GM23248 (cell line): ENCODE results near the gene SCIMP. TPM values are rescaled to one million over a fixed set of nuclear protein-coding genes. Genes with fewer than 3 reads are reported as not detected.

ENCODE experiments used
- DNase-seq: peaks from one replicate; pipeline ENCODE4 v3.0.0-alpha.2; 2015
- H2AFZ ChIP-seq: fragments of 200-600 bp; sonication (generic); 2 replicates; pipeline ENCODE4 v1.6.1; 2016; ENCODE audit warnings: antibody characterized with exemption
- H3F3A ChIP-seq: fragments of 200-600 bp; sonication (generic); 2 replicates; pipeline ENCODE4 v1.6.1; 2016; ENCODE audit warnings: mild to moderate bottlenecking, antibody characterized with exemption, mixed run types; ENCODE audit not compliant: insufficient read depth
- H3K27ac ChIP-seq: fragments of 200-600 bp; sonication (generic); 2 replicates; pipeline ENCODE4 v1.5.1; 2016; ENCODE audit warnings: mild to moderate bottlenecking
- H3K27me3 ChIP-seq: fragments of 200-600 bp; sonication (generic); replicated peaks from 2 replicates; pipeline ENCODE4 v1.6.1; 2016; ENCODE audit warnings: mild to moderate bottlenecking; ENCODE audit not compliant: insufficient read depth
- H3K36me3 ChIP-seq: fragments of 200-600 bp; sonication (generic); 2 replicates; pipeline ENCODE4 v1.6.1; 2016; ENCODE audit warnings: low read depth, mild to moderate bottlenecking
- H3K4me1 ChIP-seq: fragments of 200-600 bp; sonication (generic); 2 replicates; pipeline ENCODE4 v1.6.1; 2016; ENCODE audit warnings: mild to moderate bottlenecking; ENCODE audit not compliant: insufficient read depth
- H3K4me2 ChIP-seq: fragments of 200-600 bp; sonication (generic); one replicate; pipeline ENCODE4 v1.6.1; 2016; ENCODE audit warnings: mild to moderate bottlenecking; ENCODE audit not compliant: unreplicated experiment
- H3K4me3 ChIP-seq: fragments of 200-600 bp; sonication (generic); 2 replicates; pipeline ENCODE4 v1.5.1; 2016; ENCODE audit warnings: mild to moderate bottlenecking
- H3K79me2 ChIP-seq: fragments of 200-600 bp; sonication (generic); 2 replicates; pipeline ENCODE4 v1.6.1; 2016; ENCODE audit warnings: mild to moderate bottlenecking; ENCODE audit not compliant: insufficient read depth
- H3K9ac ChIP-seq: fragments of 200-600 bp; sonication (generic); 2 replicates; pipeline ENCODE4 v1.6.1; 2016; ENCODE audit warnings: mild to moderate bottlenecking
- H3K9me2 ChIP-seq: fragments of 200-600 bp; sonication (generic); 2 replicates; pipeline ENCODE4 v1.6.1; 2016; ENCODE audit warnings: mixed run types, mild to moderate bottlenecking, moderate library complexity; ENCODE audit not compliant: insufficient read depth
- H3K9me3 ChIP-seq: fragments of 200-600 bp; sonication (generic); one replicate; pipeline ENCODE4 v1.6.1; 2017; ENCODE audit warnings: low read depth
- H4K20me1 ChIP-seq: fragments of 200-600 bp; sonication (generic); 2 replicates; pipeline ENCODE4 v1.6.0; 2016; ENCODE audit not compliant: insufficient read depth
- EZH2 ChIP-seq: fragments of 200-600 bp; sonication (generic); IDR thresholded peaks from 2 replicates; pipeline ENCODE4 v1.6.1; 2018; ENCODE audit warnings: antibody characterized with exemption, mild to moderate bottlenecking; ENCODE audit not compliant: insufficient read depth, poor library complexity, severe bottlenecking
- EZH2phosphoT487 ChIP-seq: fragments of 200-600 bp; sonication (generic); IDR thresholded peaks from 2 replicates; pipeline ENCODE4 v1.6.1; 2018; ENCODE audit warnings: antibody characterized with exemption, moderate library complexity, mild to moderate bottlenecking, low read depth; ENCODE audit not compliant: insufficient read depth
- WGBS, 2 experiments: methylation state at CpG; one replicate each; pipeline ENCODE4 v1.1.6; 2015 to 2017; ENCODE audit warnings: low lambda C conversion rate in 2 of 2, low coverage in 1 of 2; ENCODE audit errors: missing lambda C conversion rate in 2 of 2; 5-methylcytosine and 5-hydroxymethylcytosine counted together
- in situ Hi-C: fragments of 300-500 bp; cut with MboI; formaldehyde crosslinking; loops from 2 replicates; pipeline ENCODE4 v1.15.0; 2020
- polyA plus RNA-seq: library from polyadenylated mRNA; unstranded; fragments of >200 nt; fragmentation: Nextera tagmentation; extraction: Ambion mirVana; gene quantifications from 2 replicates; pipeline ENCODE4 v1.2.1, GENCODE V29; 2016
- total RNA-seq: library from RNA; depleted of rRNA; stranded (reverse); fragments of >200 nt; shearing (Covaris generic); gene quantifications from 2 replicates; pipeline ENCODE4 v1.2.3, GENCODE V29; 2014

The SCIMP gene
- total and polyA plus RNA-seq, 2 experiments from 2014 or later: 0.11 TPM; not detected in 1

DNA sequence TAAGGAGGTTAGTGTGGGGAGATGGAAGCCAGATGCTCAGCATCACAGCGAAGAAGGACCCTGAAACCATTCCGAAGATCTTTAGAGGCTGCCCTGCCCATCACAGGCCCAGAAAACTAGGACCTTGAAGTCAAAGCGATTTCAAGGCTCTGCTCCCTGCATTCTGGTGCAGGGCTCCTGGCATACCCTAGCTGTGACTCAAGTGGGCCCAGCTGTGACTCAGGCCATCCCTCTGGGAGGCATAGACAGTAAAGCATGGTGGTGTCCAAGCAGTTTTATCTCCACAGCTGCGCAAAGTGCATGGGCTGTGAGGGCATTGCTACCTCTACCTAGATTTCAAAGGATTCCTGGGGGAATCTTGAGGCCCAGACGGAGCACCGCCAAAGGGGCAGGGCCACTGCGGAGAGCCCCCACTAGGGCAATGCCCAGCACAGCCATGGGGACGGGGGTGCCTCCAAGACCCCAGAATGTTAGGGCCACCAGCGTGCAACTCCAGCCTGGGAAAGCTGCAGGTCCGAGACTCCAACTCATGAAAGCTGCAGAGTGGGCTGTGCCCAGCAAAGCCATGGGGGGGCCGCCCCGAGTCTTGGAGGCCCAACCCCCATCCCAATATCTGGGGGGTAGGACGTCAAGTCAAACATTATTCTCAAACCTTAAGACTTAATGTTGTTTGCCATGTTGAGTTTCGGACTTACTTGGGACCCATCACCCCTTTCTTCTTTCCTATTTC lies 31.3 kb downstream of the SCIMP start:
- WGBS, 2 experiments: 91 to 92% methylated on average over 14 of the region's 14 CpGs
- in situ Hi-C loops: no loop called here
- H3K27me3 ChIP-seq: no peaks in the 10 kb centered on the region
- DNase-seq: peak; percentile 74
- no peaks in the 10 kb centered on the region for H3K9me3 ChIP-seq
- no peak overlapping the region for H3K9ac ChIP-seq
- peak overlapping the region; percentile 8; the same call in 1 of the 2 replicates for H3K27ac ChIP-seq
- TF ChIP-seq EZH2phosphoT487 (no peak), EZH2 (no peak)
- no peaks in the 10 kb centered on the region for H3K9me2 ChIP-seq
- H3K79me2 ChIP-seq: peaks cover 7% of the 10 kb centered on the region; the same call in 1 of the 2 replicates
- peak overlapping the region; percentile 13 for H3K4me2 ChIP-seq
- peaks cover 12% of the 10 kb centered on the region for H3F3A ChIP-seq
- no peaks in the 10 kb centered on the region for H4K20me1 ChIP-seq
- no peaks in the 10 kb centered on the region for H3K36me3 ChIP-seq
- H3K4me1 ChIP-seq: peaks cover 14% of the 10 kb centered on the region
- no peak overlapping the region for H2AFZ ChIP-seq
- no peak overlapping the region for H3K4me3 ChIP-seq

- no peak for DNase-seq
- Histone ChIP-seq H3K4me3 (no peak overlapping the region), H3K9me3 (no peaks in the 10 kb centered on the region), H3K4me2 (no peak overlapping the region), H3K4me1 (peaks cover 14% of the 10 kb centered on the region), H3K9ac (no peak overlapping the region), H3F3A (peaks cover 12% of the 10 kb centered on the region), H3K27ac (no peak overlapping the region), H3K27me3 (no peaks in the 10 kb centered on the region), H3K9me2 (no peaks in the 10 kb centered on the region), H3K79me2 (peaks cover 7% of the 10 kb centered on the region), H2AFZ (no peak overlapping the region), H3K36me3 (no peaks in the 10 kb centered on the region), H4K20me1 (no peaks in the 10 kb centered on the region)
- WGBS, 2 experiments: 85 to 87% methylated on average over 8 of the region's 8 CpGs
- no peak for TF ChIP-seq EZH2
- no peak for TF ChIP-seq EZH2phosphoT487
- in situ Hi-C loops: no loop called here
These were observed 33.6 kb downstream of the SCIMP start for GRCh38 chr17:5201011-5201410.

DNA sequence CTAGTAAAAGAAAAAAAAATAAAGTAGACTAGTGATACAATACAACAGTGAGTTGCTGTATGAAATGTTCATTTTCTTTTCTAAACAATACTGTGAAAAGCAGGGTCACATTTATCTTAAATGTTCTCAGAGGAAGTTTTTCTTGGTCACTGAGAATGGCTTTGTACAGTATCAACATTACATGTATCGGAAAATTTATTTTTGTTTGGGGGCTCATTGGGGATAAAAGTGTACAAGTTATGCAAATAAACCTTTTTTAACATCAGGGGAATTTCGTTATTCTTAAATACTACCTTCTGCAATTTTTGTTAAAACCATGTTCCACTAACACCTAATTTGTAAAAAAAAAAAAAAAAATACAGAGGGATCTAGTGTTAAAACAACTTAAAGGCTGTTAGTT lies 34.3 kb downstream of the SCIMP start:
- Histone ChIP-seq H3K9ac (no peak overlapping the region), H4K20me1 (no peaks in the 10 kb centered on the region), H3K27me3 (no peaks in the 10 kb centered on the region), H2AFZ (no peak overlapping the region), H3K36me3 (no peaks in the 10 kb centered on the region), H3K4me3 (no peak overlapping the region), H3K9me3 (no peaks in the 10 kb centered on the region), H3K27ac (no peak overlapping the region), H3K79me2 (peaks cover 7% of the 10 kb centered on the region; the same call in 1 of the 2 replicates), H3F3A (peaks cover 12% of the 10 kb centered on the region), H3K9me2 (no peaks in the 10 kb centered on the region), H3K4me1 (peaks cover 14% of the 10 kb centered on the region), H3K4me2 (no peak overlapping the region)
- TF ChIP-seq EZH2: no peak
- no peak for TF ChIP-seq EZH2phosphoT487
- DNase-seq: no peak
- in situ Hi-C loops: no loop called here
- WGBS, 2 experiments: 48 to 50% methylated on average over 2 of the region's 2 CpGs

DNA sequence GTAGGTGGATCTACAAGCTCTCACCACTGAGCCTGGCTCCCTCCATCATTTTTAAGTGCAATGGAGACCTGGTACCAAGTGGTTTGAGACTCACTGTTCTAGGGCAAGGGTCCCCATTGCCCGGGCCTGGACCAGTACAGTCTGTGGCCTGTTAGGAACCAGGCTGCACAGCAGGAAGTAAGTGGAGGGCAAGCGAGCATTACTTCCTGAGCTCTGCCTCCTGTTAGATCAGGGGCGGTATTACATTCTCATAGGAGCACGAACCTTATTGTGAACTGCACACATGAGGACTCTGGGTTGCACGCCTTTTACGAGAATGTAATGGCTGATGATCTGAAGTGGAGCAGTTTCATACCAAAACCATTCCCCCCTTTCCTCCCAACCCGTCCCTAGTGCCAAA lies 36.2 kb downstream of the SCIMP start:
- DNase-seq: no peak
- Histone ChIP-seq H3K79me2 (peaks cover 3% of the 10 kb centered on the region; the same call in 1 of the 2 replicates), H4K20me1 (no peaks in the 10 kb centered on the region), H3K9me2 (no peaks in the 10 kb centered on the region), H3K27me3 (no peaks in the 10 kb centered on the region), H3F3A (peaks cover 7% of the 10 kb centered on the region; the same call in 1 of the 2 replicates), H3K27ac (no peak overlapping the region), H3K9ac (no peak overlapping the region), H3K4me1 (peaks cover 15% of the 10 kb centered on the region), H3K4me3 (no peak overlapping the region), H3K4me2 (no peak overlapping the region), H3K36me3 (no peaks in the 10 kb centered on the region), H2AFZ (no peak overlapping the region), H3K9me3 (no peaks in the 10 kb centered on the region)
- in situ Hi-C loops: no loop called here
- TF ChIP-seq EZH2phosphoT487 (no peak), EZH2 (no peak)
- WGBS, 2 experiments: 87 to 88% methylated on average over 7 of the region's 7 CpGs
